IMR-90 (cell line): ENCODE results near the gene LIPE. TPM values are rescaled to one million over a fixed set of nuclear protein-coding genes. Genes with fewer than 3 reads are reported as not detected.

Experiments used
- ATAC-seq: fragments of 200-7000 bp; cut with Tn5 transposase; 2 replicates; pipeline ENCODE4 v1.9.1; 2020; ENCODE audit warnings: low read depth, mild to moderate bottlenecking, moderate library complexity
- BruUV-seq: library from RNA; stranded (reverse); fragments of 400-500 nt; replicated peaks from 2 replicates; lab custom pipeline; 2021; lab: Mats Ljungman, UMichigan
- CTCF ChIA-PET: fragments of 300-600 bp; formaldehyde crosslinking; extraction: SDS; loops from one replicate; lab custom pipeline; 2021; ENCODE audit warnings: antibody characterized with exemption; lab: Yijun Ruan, JAX
- POLR2A ChIA-PET: fragments of 300-600 bp; sonication (Branson Sonifier 250); formaldehyde crosslinking; loops from one replicate; lab custom pipeline; 2022; ENCODE audit warnings: antibody characterized with exemption; ENCODE audit not compliant: unreplicated experiment; lab: Charles Lee
- DNase-seq: peaks from one replicate; pipeline ENCODE4 v3.0.0; 2013
- H2AFZ ChIP-seq: replicated peaks from 2 replicates; pipeline ENCODE3; 2013; ENCODE audit warnings: low read length, mild to moderate bottlenecking; ENCODE audit not compliant: poor library complexity
- H2AK5ac ChIP-seq: 2 replicates; pipeline ENCODE4 v1.6.1; 2013; ENCODE audit warnings: low read depth, low read length, inconsistent platforms
- H2AK9ac ChIP-seq: replicated peaks from 2 replicates; pipeline ENCODE3; 2013; ENCODE audit warnings: mild to moderate bottlenecking, low read depth, low read length, moderate library complexity; ENCODE audit not compliant: poor library complexity
- H2BK120ac ChIP-seq: 2 replicates; pipeline ENCODE4 v1.6.1; 2013; ENCODE audit warnings: low read depth, low read length, inconsistent platforms
- H2BK15ac ChIP-seq: 3 replicates; pipeline ENCODE4 v1.6.1; 2013; ENCODE audit warnings: low read depth, low read length, inconsistent platforms
- H2BK20ac ChIP-seq: 2 replicates; pipeline ENCODE4 v1.6.1; 2013; ENCODE audit warnings: low read depth, mild to moderate bottlenecking, inconsistent platforms, low read length, moderate library complexity
- H2BK5ac ChIP-seq: 2 replicates; pipeline ENCODE4 v1.6.1; 2013; ENCODE audit warnings: mild to moderate bottlenecking, low read depth, low read length, inconsistent platforms; ENCODE audit not compliant: poor library complexity, severe bottlenecking
- H3K14ac ChIP-seq: replicated peaks from 2 replicates; pipeline ENCODE4 v1.6.1; 2013; ENCODE audit warnings: low read depth, low read length, inconsistent platforms
- H3K18ac ChIP-seq: 2 replicates; pipeline ENCODE4 v1.6.1; 2013; ENCODE audit warnings: low read depth, low read length, control low read depth
- H3K23ac ChIP-seq: 2 replicates; pipeline ENCODE4 v1.6.1; 2013; ENCODE audit warnings: low read depth, low read length, inconsistent platforms
- H3K27ac ChIP-seq: 2 replicates; pipeline ENCODE4 v1.5.1; 2013; ENCODE audit warnings: mild to moderate bottlenecking, control low read depth, low read length; ENCODE audit not compliant: insufficient read depth
- H3K27me3 ChIP-seq: 2 replicates; pipeline ENCODE4 v1.6.1; 2013; ENCODE audit warnings: low read length; ENCODE audit not compliant: control insufficient read depth, insufficient read depth
- H3K36me3 ChIP-seq: 2 replicates; pipeline ENCODE4 v1.6.1; 2013; ENCODE audit warnings: low read length, mixed read lengths; ENCODE audit not compliant: control insufficient read depth, insufficient read depth
- H3K4ac ChIP-seq: 2 replicates; pipeline ENCODE4 v1.6.1; 2013; ENCODE audit warnings: low read depth, low read length, inconsistent platforms
- H3K4me1 ChIP-seq: 2 replicates; pipeline ENCODE4 v1.6.1; 2013; ENCODE audit warnings: low read length, mixed read lengths; ENCODE audit not compliant: control insufficient read depth, insufficient read depth
- H3K4me2 ChIP-seq: 2 replicates; pipeline ENCODE4 v1.6.1; 2013; ENCODE audit warnings: low read depth, mild to moderate bottlenecking, control low read depth, low read length, moderate library complexity
- H3K4me3 ChIP-seq: 2 replicates; pipeline ENCODE4 v1.5.1; 2013; ENCODE audit warnings: low read depth, mild to moderate bottlenecking, control low read depth, low read length, moderate library complexity; ENCODE audit not compliant: insufficient read depth
- H3K56ac ChIP-seq: 2 replicates; pipeline ENCODE4 v1.6.1; 2013; ENCODE audit warnings: low read length, inconsistent platforms; ENCODE audit not compliant: insufficient read depth; ENCODE audit errors: extremely low read depth
- H3K79me1 ChIP-seq, 2 experiments: 2 replicates each; pipeline ENCODE4 v1.6.1; 2013; ENCODE audit warnings: low read length in 2 of 2, inconsistent platforms in 1 of 2, low read depth in 1 of 2
- H3K9ac ChIP-seq: 2 replicates; pipeline ENCODE4 v1.6.1; 2013; ENCODE audit warnings: low read depth, low read length, control low read depth
- H3K9me1 ChIP-seq: 2 replicates; pipeline ENCODE4 v1.6.1; 2013; ENCODE audit warnings: low read length, inconsistent platforms; ENCODE audit not compliant: insufficient read depth
- H3K9me3 ChIP-seq: 2 replicates; pipeline ENCODE4 v1.6.1; 2013; ENCODE audit warnings: low read length; ENCODE audit not compliant: control insufficient read depth, insufficient read depth
- H4K20me1 ChIP-seq: 2 replicates; pipeline ENCODE4 v1.6.1; 2013; ENCODE audit warnings: low read length, inconsistent platforms; ENCODE audit not compliant: insufficient read depth
- H4K5ac ChIP-seq: 2 replicates; pipeline ENCODE4 v1.6.1; 2013; ENCODE audit warnings: mild to moderate bottlenecking, low read depth, low read length, control low read depth
- H4K8ac ChIP-seq, 2 experiments: 2 replicates each; pipeline ENCODE4 v1.6.1; 2013; ENCODE audit warnings: low read depth in 2 of 2, low read length in 2 of 2, control low read depth in 1 of 2, inconsistent platforms in 1 of 2
- H4K91ac ChIP-seq: 2 replicates; pipeline ENCODE4 v1.6.1; 2013; ENCODE audit warnings: low read depth, low read length, inconsistent platforms; ENCODE audit not compliant: insufficient read depth
- BHLHE40 ChIP-seq: fragments of 150-350 bp; IDR thresholded peaks from 2 replicates; pipeline ENCODE4 v1.6.1; 2016; ENCODE audit warnings: mild to moderate bottlenecking, low read depth, low read length
- CEBPB ChIP-seq: IDR thresholded peaks from 2 replicates; pipeline ENCODE4 v1.6.1; 2012; ENCODE audit warnings: low read depth, low read length, improper control_type of control experiment
- CHD1 ChIP-seq: IDR thresholded peaks from 2 replicates; pipeline ENCODE4 v1.6.1; 2012; ENCODE audit warnings: low read depth, low read length, improper control_type of control experiment
- FOS ChIP-seq: fragments of 150-350 bp; IDR thresholded peaks from 2 replicates; pipeline ENCODE4 v1.6.1; 2016; ENCODE audit warnings: low read depth, low read length
- MAFK ChIP-seq: IDR thresholded peaks from 2 replicates; pipeline ENCODE4 v1.6.1; 2012; ENCODE audit warnings: low read depth, low read length, improper control_type of control experiment
- MXI1 ChIP-seq: IDR thresholded peaks from 2 replicates; pipeline ENCODE4 v1.6.1; 2012; ENCODE audit warnings: low read depth, mild to moderate bottlenecking, low read length, moderate library complexity, borderline replicate concordance
- NFE2L2 ChIP-seq: fragments of 150-350 bp; IDR thresholded peaks from 2 replicates; pipeline ENCODE4 v1.6.1; 2016; ENCODE audit warnings: low read depth, mild to moderate bottlenecking, low read length
- POLR2A ChIP-seq: IDR thresholded peaks from 2 replicates; pipeline ENCODE4 v1.6.1; 2012; ENCODE audit warnings: mild to moderate bottlenecking, low read depth, low read length
- RAD21 ChIP-seq: IDR thresholded peaks from 2 replicates; pipeline ENCODE4 v1.6.1; 2012; ENCODE audit warnings: low read length, improper control_type of control experiment
- RCOR1 ChIP-seq: IDR thresholded peaks from 2 replicates; pipeline ENCODE4 v1.6.1; 2012; ENCODE audit warnings: mild to moderate bottlenecking, low read length, improper control_type of control experiment; ENCODE audit not compliant: insufficient replicate concordance
- RFX5 ChIP-seq: IDR thresholded peaks from 2 replicates; pipeline ENCODE4 v1.8.0; 2012; ENCODE audit warnings: low read depth, mild to moderate bottlenecking, low read length, moderate library complexity
- WGBS, 2 experiments: methylation state at CpG; one replicate each; pipeline versions ENCODE4 v1.1.5 to v1.1.7; 2013; ENCODE audit warnings: missing lambda C conversion rate in 2 of 2; ENCODE audit not compliant: insufficient read length in 1 of 2; ENCODE audit errors: extremely low coverage in 2 of 2; 5-methylcytosine and 5-hydroxymethylcytosine counted together
- dilution Hi-C: fragments of 300-500 bp; cut with HindIII; formaldehyde crosslinking; loops from one replicate; pipeline ENCODE4 v1.14.3; 2018; ENCODE audit warnings: low sequenced_read_pairs; ENCODE audit not compliant: unreplicated experiment
- in situ Hi-C: fragments of 300-500 bp; cut with MboI; formaldehyde crosslinking; loops from 3 replicates; pipeline ENCODE4 v1.14.3; 2019; ENCODE audit warnings: low sequenced_read_pairs, inconsistent platforms, mixed read lengths
- intact Hi-C: fragments of 100-400 bp; cut with micrococcal nuclease; formaldehyde crosslinking; loops from 2 replicates; pipeline ENCODE4 v1.10.0; 2022
- polyA plus RNA-seq, 3 experiments: library from polyadenylated mRNA; depleted of rRNA; stranded (reverse); fragments of >200 nt; gene quantifications; 2 replicates each; pipeline ENCODE4 v1.2.3, GENCODE V29; 2012; ENCODE audit warnings: low replicate concordance in 1 of 3
- total RNA-seq: library from RNA; depleted of rRNA; stranded (reverse); fragments of >200 nt; gene quantifications from 2 replicates; pipeline ENCODE4 v1.2.3, GENCODE V29; 2012
- TF ChIP-seq, protein P1 (sequence below): fragments of 150-350 bp; IDR thresholded peaks from 2 replicates; pipeline ENCODE4 v1.6.1; 2016; ENCODE audit warnings: low read depth, mild to moderate bottlenecking, low read length, moderate library complexity, borderline replicate concordance
- TF ChIP-seq, protein P2 (sequence below): fragments of 150-350 bp; IDR thresholded peaks from 2 replicates; pipeline ENCODE4 v1.6.1; 2017; ENCODE audit warnings: mild to moderate bottlenecking, antibody characterized with exemption, low read length, low read depth
- TF ChIP-seq, protein P3 (sequence below): conservative IDR thresholded peaks from 2 replicates; pipeline ENCODE4 v1.5.1; 2012; ENCODE audit warnings: mild to moderate bottlenecking, low read depth, low read length, improper control_type of control experiment

LIPE gene
- total and polyA plus RNA-seq, 2 of the 4 experiments (the other 2 are of a cell fraction): 1.1 to 5.4 TPM

- Histone ChIP-seq H3K4me2 (no peak within 1 kb of the TSS), H2AFZ (no peak within 1 kb of the TSS), H3K27me3 (peaks cover 28% of the 10 kb centered on the region), H3K4me1 (no peaks in the 10 kb centered on the region), H3K9me3 (no peaks in the 10 kb centered on the region), H4K91ac (no peak within 1 kb of the TSS), H2BK120ac (no peak within 1 kb of the TSS), H3K9me1 (no peaks in the 10 kb centered on the region), H2BK5ac (no peak within 1 kb of the TSS), H3K9ac (no peak within 1 kb of the TSS), H4K8ac (no peak within 1 kb of the TSS), H3K23ac (no peak within 1 kb of the TSS), H3K27ac (no peak within 1 kb of the TSS), H3K56ac (no peak within 1 kb of the TSS), H2BK20ac (no peak within 1 kb of the TSS), H4K20me1 (no peaks in the 10 kb centered on the region), H3K14ac (no peak within 1 kb of the TSS), H3K36me3 (no peaks in the 10 kb centered on the region), H2BK15ac (no peak within 1 kb of the TSS), H3K4ac (no peak within 1 kb of the TSS), H3K18ac (no peak within 1 kb of the TSS), H3K4me3 (no peak within 1 kb of the TSS), H3K79me1 (no peaks in the 10 kb centered on the region), H2AK9ac (no peak within 1 kb of the TSS), H4K5ac (no peak within 1 kb of the TSS), H2AK5ac (no peak within 1 kb of the TSS)
- dilution Hi-C loops (no loop called here), intact Hi-C loops (no loop called here), in situ Hi-C loops (no loop called here)
- ChIA-PET CTCF (interaction anchor here (1.2 kb wide), 1 partner anchor 9 kb away, joined by 3 read pairs; no protein-coding TSS in a partner anchor), POLR2A (no interaction called here)
- 85% methylated on average over 6 of the region's 7 CpGs; no CpG with 5 or more reads in 1 of the 2 experiments for WGBS, 2 experiments
- ATAC-seq (no peak), DNase-seq (no peak)
- TF ChIP-seq, protein P1, sequence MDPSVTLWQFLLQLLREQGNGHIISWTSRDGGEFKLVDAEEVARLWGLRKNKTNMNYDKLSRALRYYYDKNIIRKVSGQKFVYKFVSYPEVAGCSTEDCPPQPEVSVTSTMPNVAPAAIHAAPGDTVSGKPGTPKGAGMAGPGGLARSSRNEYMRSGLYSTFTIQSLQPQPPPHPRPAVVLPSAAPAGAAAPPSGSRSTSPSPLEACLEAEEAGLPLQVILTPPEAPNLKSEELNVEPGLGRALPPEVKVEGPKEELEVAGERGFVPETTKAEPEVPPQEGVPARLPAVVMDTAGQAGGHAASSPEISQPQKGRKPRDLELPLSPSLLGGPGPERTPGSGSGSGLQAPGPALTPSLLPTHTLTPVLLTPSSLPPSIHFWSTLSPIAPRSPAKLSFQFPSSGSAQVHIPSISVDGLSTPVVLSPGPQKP: no peak
- no peak for TF ChIP-seq BHLHE40
- TF ChIP-seq, protein P2, sequence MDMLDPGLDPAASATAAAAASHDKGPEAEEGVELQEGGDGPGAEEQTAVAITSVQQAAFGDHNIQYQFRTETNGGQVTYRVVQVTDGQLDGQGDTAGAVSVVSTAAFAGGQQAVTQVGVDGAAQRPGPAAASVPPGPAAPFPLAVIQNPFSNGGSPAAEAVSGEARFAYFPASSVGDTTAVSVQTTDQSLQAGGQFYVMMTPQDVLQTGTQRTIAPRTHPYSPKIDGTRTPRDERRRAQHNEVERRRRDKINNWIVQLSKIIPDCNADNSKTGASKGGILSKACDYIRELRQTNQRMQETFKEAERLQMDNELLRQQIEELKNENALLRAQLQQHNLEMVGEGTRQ: no peak
- no peak for TF ChIP-seq RFX5
- no peak for TF ChIP-seq MAFK
- no peak for TF ChIP-seq RCOR1
- no peak for TF ChIP-seq RAD21
- no peak for TF ChIP-seq MXI1
- no peak for TF ChIP-seq POLR2A
- no peak for TF ChIP-seq FOS
- TF ChIP-seq NFE2L2: no peak
- TF ChIP-seq CEBPB: no peak
- TF ChIP-seq CHD1: no peak
- TF ChIP-seq, protein P3, sequence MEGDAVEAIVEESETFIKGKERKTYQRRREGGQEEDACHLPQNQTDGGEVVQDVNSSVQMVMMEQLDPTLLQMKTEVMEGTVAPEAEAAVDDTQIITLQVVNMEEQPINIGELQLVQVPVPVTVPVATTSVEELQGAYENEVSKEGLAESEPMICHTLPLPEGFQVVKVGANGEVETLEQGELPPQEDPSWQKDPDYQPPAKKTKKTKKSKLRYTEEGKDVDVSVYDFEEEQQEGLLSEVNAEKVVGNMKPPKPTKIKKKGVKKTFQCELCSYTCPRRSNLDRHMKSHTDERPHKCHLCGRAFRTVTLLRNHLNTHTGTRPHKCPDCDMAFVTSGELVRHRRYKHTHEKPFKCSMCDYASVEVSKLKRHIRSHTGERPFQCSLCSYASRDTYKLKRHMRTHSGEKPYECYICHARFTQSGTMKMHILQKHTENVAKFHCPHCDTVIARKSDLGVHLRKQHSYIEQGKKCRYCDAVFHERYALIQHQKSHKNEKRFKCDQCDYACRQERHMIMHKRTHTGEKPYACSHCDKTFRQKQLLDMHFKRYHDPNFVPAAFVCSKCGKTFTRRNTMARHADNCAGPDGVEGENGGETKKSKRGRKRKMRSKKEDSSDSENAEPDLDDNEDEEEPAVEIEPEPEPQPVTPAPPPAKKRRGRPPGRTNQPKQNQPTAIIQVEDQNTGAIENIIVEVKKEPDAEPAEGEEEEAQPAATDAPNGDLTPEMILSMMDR: no peak
- BruUV-seq: no TSS peak
These were observed 15.6 kb upstream of the LIPE start, which contains the start of gene CXCL17 for GRCh38 chr19:42442833-42443232. Gene CXCL17, minus strand, starts transcription at chr19:42442946. Its CDS starts 114 bp downstream, at chr19:42442832.
